ENCODE results near the gene ZNF398. TPM values are rescaled to one million over a fixed set of nuclear protein-coding genes. Genes with fewer than 3 reads are reported as not detected.

ZNF398 gene
- total and polyA plus RNA-seq, 9 of the 15 experiments (the other 6 are each of a cell fraction or from before 2014, with no cell fraction given) = 4.0 to 18.6 (median 10.4) TPM

- TF ChIP-seq E2F6 (IDR thresholded peaks at IDR 0.05; ENCODE audit: borderline replicate concordance in 1 of 2, extremely low read depth in 1 of 2, insufficient read depth in 1 of 2, insufficient read length in 1 of 2, low read depth in 1 of 2, low read length in 1 of 2, poor library complexity in 1 of 2, severe bottlenecking in 1 of 2) (peak; percentile 74 to 82), NR1H2 (CRISPR knock-in tag; IDR thresholded peaks at IDR 0.05) (0 out of 2 replicates have a peak, but pooled peaks have one; percentile 61), RHOXF2B (CRISPR knock-in tag; conservative IDR thresholded peaks at IDR 0.05) (0 out of 2 replicates have a peak, but pooled peaks have one; percentile 28), PBX2 (CRISPR knock-in tag; IDR thresholded peaks at IDR 0.05; ENCODE audit: low read depth) (0 out of 2 replicates have a peak, but pooled peaks have one; percentile 11), PBX2 (tag; conservative IDR thresholded peaks at IDR 0.05; ENCODE audit: low read depth) (no peak), ARID4B (CRISPR knock-in tag; IDR thresholded peaks at IDR 0.05) (peak; percentile 82; the same call in 1 of the 2 replicates), CXXC5 (CRISPR knock-in tag; IDR thresholded peaks at IDR 0.05) (peak; percentile 5), RBM34 (IDR thresholded peaks at IDR 0.05; ENCODE audit: borderline replicate concordance, insufficient read depth, low read length) (0 out of 2 replicates have a peak, but pooled peaks have one; percentile 85), NONO (IDR thresholded peaks at IDR 0.05; ENCODE audit: low read depth in 2 of 2, low read length in 1 of 2) (0 out of 4 replicates have a peak, but pooled peaks of 1 of the 2 experiments have one; percentile 6), ZNF444 (CRISPR knock-in tag; IDR thresholded peaks at IDR 0.05) (no peak), ZNF511 (CRISPR knock-in tag; IDR thresholded peaks at IDR 0.05) (0 out of 2 replicates have a peak, but pooled peaks have one; percentile 22), ETV6 (IDR thresholded peaks at IDR 0.05; ENCODE audit: borderline replicate concordance in 1 of 2, low read depth in 2 of 2, low read length in 1 of 2) (0 out of 4 replicates have a peak, but pooled peaks of 1 of the 2 experiments have one; percentile 25), ETV6 (CRISPR knock-in tag; IDR thresholded peaks at IDR 0.05; ENCODE audit: borderline replicate concordance) (no peak)
Measured at GRCh38 chr7:149147752-149148653, 750 bp downstream of the ZNF398 start (continued).

Measured in K562 (cell line).